Measurements from ENCODE around the gene PLPP2. TPM values are rescaled to one million over a fixed set of nuclear protein-coding genes. Genes with fewer than 3 reads are reported as not detected.
A peak's percentile ranks its signal among the peaks of the same experiment; 100 is the strongest.

PLPP2 gene
- polyA plus RNA-seq, 3 donors from 2014 or later: 0.33 TPM; not detected in 2

GRCh38 chr19:310141-310651, 19.0 kb upstream of the PLPP2 start:
- no peak overlapping the region for H3K4me3 Mint-ChIP-seq
- no peak overlapping the region for H3K27ac Mint-ChIP-seq
- DNase-seq: no peak
- H3K9me3 Mint-ChIP-seq: no peaks in the 10 kb centered on the region
- peaks cover 1 to 5% of the 10 kb centered on the region in 2 donors for H3K4me1 Mint-ChIP-seq
- H3K36me3 Mint-ChIP-seq: peaks cover 4 to 19% (median 11%) of the 10 kb centered on the region in 3 donors
- H3K27me3 Mint-ChIP-seq (ENCODE audit: low read depth in 3 of 3): peaks cover 0 to 2% (median 0%) of the 10 kb centered on the region in 3 donors

DNA sequence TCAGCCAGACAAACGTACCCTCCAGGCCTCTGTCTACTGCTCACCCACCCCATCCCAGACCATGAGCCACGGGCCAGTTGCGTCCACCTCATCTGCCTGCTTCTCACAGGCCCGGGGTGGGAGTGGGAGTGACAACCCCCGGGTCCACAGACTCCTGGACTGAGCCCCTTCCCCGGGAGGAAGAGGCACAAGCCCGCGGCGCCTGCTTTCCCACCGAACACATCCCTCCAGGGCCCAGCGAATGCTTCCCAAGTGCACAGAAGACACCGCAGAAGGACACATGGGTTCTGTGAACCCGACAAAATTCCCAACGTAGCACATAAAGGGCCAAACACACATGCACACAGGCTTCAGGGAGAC, 18.0 kb upstream of the PLPP2 start:
- H3K36me3 Mint-ChIP-seq: peaks cover 3 to 18% (median 5%) of the 10 kb centered on the region in 3 donors
- no peak for DNase-seq
- H3K27me3 Mint-ChIP-seq (ENCODE audit: low read depth in 3 of 3): peaks cover 0 to 2% (median 2%) of the 10 kb centered on the region in 3 donors
- no peak overlapping the region for H3K4me3 Mint-ChIP-seq
- peaks cover 0 to 3% of the 10 kb centered on the region in 2 donors for H3K4me1 Mint-ChIP-seq
- no peak overlapping the region for H3K27ac Mint-ChIP-seq
- H3K9me3 Mint-ChIP-seq: no peaks in the 10 kb centered on the region

DNA sequence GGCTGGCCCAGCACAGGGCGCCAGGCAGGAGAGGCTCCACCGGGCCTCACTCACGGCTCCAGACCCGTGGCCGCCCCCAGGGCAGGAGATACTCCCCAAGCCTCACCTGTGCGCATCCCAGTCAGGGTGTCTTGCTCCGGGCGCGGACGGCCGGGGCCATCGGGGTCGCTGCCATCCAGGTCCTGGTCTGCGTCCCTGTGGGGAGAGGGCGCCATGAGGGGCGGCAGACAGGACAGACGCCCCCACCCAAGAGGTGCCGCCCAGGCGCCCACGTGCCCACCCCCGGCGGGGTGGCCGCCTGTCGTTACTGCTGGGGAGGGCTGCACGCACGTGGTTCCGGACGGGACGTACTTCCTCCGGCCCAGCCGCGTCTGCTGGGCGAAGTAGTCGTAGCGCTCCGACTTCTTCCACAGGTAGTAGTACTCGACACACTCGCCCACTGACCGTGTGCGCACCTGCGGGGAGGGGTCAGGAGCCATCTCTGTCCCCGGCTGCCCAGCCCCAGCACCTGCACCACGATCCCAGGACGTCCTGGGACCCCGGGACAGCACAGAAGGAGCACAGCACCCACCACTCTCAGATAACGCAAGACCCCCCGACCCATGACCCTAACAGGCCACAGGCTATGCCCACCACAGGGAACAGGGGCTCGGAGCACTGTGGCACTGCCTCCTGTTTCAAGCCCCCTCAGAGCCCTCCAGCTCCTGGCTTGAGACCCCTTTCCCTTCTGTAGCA, 17.4 kb upstream of the PLPP2 start:
- no peak for DNase-seq
- peaks cover 3 to 16% (median 3%) of the 10 kb centered on the region in 3 donors for H3K36me3 Mint-ChIP-seq
- no peak overlapping the region for H3K27ac Mint-ChIP-seq
- H3K4me3 Mint-ChIP-seq: no peak overlapping the region
- no peaks in the 10 kb centered on the region for H3K4me1 Mint-ChIP-seq
- H3K9me3 Mint-ChIP-seq: no peaks in the 10 kb centered on the region
- peaks cover 0 to 2% (median 2%) of the 10 kb centered on the region in 3 donors for H3K27me3 Mint-ChIP-seq (ENCODE audit: low read depth in 3 of 3)

DNA sequence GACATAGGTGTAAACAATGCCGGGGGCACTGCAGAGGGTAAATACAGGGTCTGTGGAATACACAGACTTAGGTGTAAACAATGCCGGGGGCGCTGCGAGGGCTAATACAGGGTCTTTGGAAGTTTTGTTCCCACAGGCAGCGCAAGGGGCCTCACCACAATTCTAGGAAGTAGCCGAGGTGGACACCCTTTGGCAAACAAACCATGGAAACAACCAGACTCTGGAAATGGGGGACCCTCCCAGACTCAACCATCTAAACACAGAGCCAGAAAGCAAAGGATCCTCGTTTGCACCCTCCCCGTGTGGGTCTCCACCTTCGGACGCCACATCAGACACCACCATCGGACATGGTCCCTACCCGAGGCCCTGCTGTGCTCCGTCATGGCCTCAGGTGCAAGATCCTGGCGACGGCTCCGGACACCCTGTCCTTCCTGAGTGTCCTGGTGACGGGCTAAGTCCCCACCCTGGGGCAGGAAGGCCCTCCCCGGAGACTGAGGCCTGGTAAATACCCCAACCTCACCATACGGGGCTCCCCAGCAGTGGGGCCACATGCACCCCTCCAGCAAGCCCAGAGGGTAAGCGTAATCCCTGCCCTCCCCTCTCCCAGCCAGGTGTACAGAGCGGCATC, 16.7 kb upstream of the PLPP2 start:
- Mint-ChIP-seq H3K4me1 (no peaks in the 10 kb centered on the region), H3K27me3 (ENCODE audit: low read depth in 3 of 3) (peaks cover 0 to 2% (median 2%) of the 10 kb centered on the region in 3 donors), H3K27ac (no peak overlapping the region), H3K36me3 (peaks cover 3 to 16% (median 3%) of the 10 kb centered on the region in 3 donors), H3K4me3 (no peak overlapping the region), H3K9me3 (no peaks in the 10 kb centered on the region)
- DNase-seq: no peak

DNA sequence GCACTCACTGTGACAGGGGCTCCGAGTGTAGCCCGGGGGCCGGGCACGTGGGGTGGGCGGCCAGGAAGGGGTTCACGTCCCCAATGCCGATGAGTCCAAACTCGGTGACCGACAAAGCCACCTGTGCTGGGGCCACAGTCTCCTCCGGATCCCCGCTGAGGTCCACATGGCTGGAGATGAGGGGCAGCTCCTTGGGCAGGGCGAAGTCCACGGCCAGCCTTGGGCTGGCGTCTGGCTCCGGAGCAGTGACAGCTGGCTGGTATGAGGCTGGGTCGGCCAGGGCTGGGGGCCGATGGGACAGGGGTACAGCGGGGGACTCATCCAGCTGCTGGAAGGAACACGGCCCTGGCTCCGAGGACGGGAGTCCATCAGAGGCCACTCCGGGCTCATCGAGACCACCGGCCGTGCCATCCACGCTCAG, 15.9 kb upstream of the PLPP2 start:
- peaks cover 0 to 2% (median 2%) of the 10 kb centered on the region in 3 donors for H3K27me3 Mint-ChIP-seq (ENCODE audit: low read depth in 3 of 3)

GRCh38 chr19:306151-306900, 15.1 kb upstream of the PLPP2 start:
- peaks cover 3 to 16% (median 3%) of the 10 kb centered on the region in 3 donors for H3K36me3 Mint-ChIP-seq
- H3K27me3 Mint-ChIP-seq (ENCODE audit: low read depth in 3 of 3): peaks cover 0 to 2% (median 2%) of the 10 kb centered on the region in 3 donors
- H3K9me3 Mint-ChIP-seq: no peaks in the 10 kb centered on the region
- no peaks in the 10 kb centered on the region for H3K4me1 Mint-ChIP-seq
- DNase-seq: no peak
- no peak overlapping the region for H3K4me3 Mint-ChIP-seq
- no peak overlapping the region for H3K27ac Mint-ChIP-seq

More for the DNA sequence above, 15.9 kb upstream of the PLPP2 start:
- H3K4me1 Mint-ChIP-seq: no peaks in the 10 kb centered on the region
- no peaks in the 10 kb centered on the region for H3K9me3 Mint-ChIP-seq
- no peak overlapping the region for H3K4me3 Mint-ChIP-seq
- H3K36me3 Mint-ChIP-seq: peaks cover 3 to 16% (median 3%) of the 10 kb centered on the region in 3 donors
- no peak for DNase-seq
- no peak overlapping the region for H3K27ac Mint-ChIP-seq

- Mint-ChIP-seq H3K27me3 (ENCODE audit: low read depth in 3 of 3) (peaks cover 0 to 2% (median 2%) of the 10 kb centered on the region in 3 donors), H3K27ac (no peak overlapping the region), H3K4me3 (no peak overlapping the region), H3K4me1 (no peaks in the 10 kb centered on the region), H3K9me3 (no peaks in the 10 kb centered on the region), H3K36me3 (peaks cover 3 to 9% (median 3%) of the 10 kb centered on the region in 3 donors)
- no peak for DNase-seq
Observed at GRCh38 chr19:305240-306150, 14.3 kb upstream of the PLPP2 start.

GRCh38 chr19:296476-297225, 5.4 kb upstream of the PLPP2 start:
- H3K4me3 Mint-ChIP-seq: peak overlapping the region in 1 of 5 donors; percentile 30

GRCh38 chr19:295687-296370, 4.6 kb upstream of the PLPP2 start:
- Mint-ChIP-seq H3K9me3 (no peaks in the 10 kb centered on the region), H3K27me3 (ENCODE audit: low read depth in 3 of 3) (peaks cover 0 to 14% (median 11%) of the 10 kb centered on the region in 3 donors), H3K4me1 (peaks cover 0 to 9% of the 10 kb centered on the region in 2 donors), H3K36me3 (no peaks in the 10 kb centered on the region), H3K4me3 (no peak overlapping the region), H3K27ac (no peak overlapping the region)
- DNase-seq: no peak

More at GRCh38 chr19:296476-297225, 5.4 kb upstream of the PLPP2 start:
- Mint-ChIP-seq H3K27me3 (ENCODE audit: low read depth in 3 of 3) (peaks cover 0 to 14% (median 11%) of the 10 kb centered on the region in 3 donors), H3K36me3 (no peaks in the 10 kb centered on the region), H3K4me1 (peaks cover 0 to 9% of the 10 kb centered on the region in 2 donors), H3K9me3 (no peaks in the 10 kb centered on the region), H3K27ac (no peak overlapping the region)
- no peak for DNase-seq

DNA sequence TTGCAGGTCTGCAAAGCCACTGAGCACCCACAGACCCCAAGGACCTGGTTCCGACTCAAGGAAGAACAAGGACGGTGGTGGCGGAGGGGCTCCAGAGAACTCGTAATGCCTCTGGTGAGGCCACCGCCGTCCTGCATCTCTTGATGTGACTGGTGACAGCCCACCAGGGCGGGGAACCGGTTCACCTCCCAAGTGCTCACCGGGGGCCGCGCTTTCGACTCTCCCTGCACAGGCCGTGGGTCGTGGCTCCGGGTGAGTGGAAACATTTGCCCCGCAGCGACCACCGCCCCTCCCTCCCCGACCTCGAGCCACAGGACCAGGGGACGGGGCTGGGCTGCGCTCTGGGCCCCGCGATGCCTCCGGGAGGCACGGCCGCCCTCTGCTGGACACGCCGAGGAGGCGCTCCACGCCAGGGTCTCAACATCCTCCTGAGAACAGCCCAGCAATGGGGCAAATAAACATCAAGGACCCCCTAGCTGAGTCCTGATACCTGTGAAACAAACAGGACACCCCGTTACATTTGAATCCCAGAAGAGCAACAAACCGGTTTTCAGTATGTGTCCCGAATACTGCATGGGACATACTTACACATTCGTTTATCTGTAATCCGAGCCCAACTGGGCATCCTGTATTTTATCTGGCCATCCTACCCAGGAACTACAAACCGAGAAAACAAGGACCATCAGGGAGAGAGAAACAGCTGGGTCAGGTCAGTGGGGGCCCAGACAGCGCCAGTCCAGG, 3.9 kb upstream of the PLPP2 start:
- no peaks in the 10 kb centered on the region for H3K36me3 Mint-ChIP-seq
- H3K27ac Mint-ChIP-seq: no peak overlapping the region
- peak in 2 of 3 donors; percentile 16 to 21 for DNase-seq
- peaks cover 0 to 12% of the 10 kb centered on the region in 2 donors for H3K4me1 Mint-ChIP-seq
- no peak overlapping the region for H3K4me3 Mint-ChIP-seq
- peaks cover 0 to 2% (median 0%) of the 10 kb centered on the region in 6 donors for H3K9me3 Mint-ChIP-seq
- peaks cover 0 to 17% (median 14%) of the 10 kb centered on the region in 3 donors for H3K27me3 Mint-ChIP-seq (ENCODE audit: low read depth in 3 of 3)

DNA sequence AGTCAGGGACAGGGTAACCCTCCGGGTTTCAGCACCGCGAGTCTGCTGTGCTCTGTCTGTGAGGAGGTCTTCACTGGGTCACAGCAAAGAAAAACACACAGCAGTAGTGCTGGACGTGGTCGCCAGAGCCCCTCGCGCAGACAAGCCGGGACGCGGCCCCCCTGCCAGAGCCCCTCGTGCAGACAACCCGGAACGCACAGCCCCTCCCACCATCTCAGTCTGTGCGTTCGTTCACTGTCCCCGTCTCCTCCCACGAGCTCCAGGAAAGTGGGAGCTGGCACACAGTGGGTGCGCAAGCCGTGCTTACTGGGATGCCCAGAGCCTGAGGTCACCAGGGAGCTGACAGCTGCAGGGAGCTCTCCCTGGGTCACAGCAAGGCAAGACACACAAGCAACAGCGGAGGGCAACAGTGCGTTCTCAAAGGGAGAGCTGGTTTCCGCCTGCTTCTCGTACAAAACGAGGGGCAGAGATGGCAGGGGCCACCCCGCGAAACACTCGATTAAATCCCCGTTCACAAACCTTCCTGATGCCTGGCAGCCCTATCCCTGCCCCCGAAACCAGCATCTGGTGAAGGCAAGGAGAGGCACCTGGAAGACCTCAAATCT, 3.2 kb upstream of the PLPP2 start:
- Mint-ChIP-seq H3K4me3 (no peak overlapping the region), H3K27me3 (ENCODE audit: low read depth in 3 of 3) (peaks cover 2 to 17% (median 14%) of the 10 kb centered on the region in 3 donors)

More for the DNA sequence above, 3.2 kb upstream of the PLPP2 start:
- Mint-ChIP-seq H3K9me3 (peaks cover 0 to 2% (median 0%) of the 10 kb centered on the region in 6 donors), H3K36me3 (no peaks in the 10 kb centered on the region), H3K4me1 (peaks cover 0 to 12% of the 10 kb centered on the region in 2 donors), H3K27ac (no peak overlapping the region)
- no peak for DNase-seq

Measured in immature natural killer cell (primary cell).